ENCODE data around the gene NAGK. TPM values are rescaled to one million over a fixed set of nuclear protein-coding genes. Genes with fewer than 3 reads are reported as not detected.

The NAGK gene
- total RNA-seq, 3 donors from 2014 or later (not counting 1 experiment from before 2014, with no cell fraction given): 67.3 to 93.6 (median 74.9) TPM

GRCh38 chr2:71060211-71060610 lies 8.2 kb upstream of the NAGK start:
- ATAC-seq: no peak
- WGBS (ENCODE audit: insufficient coverage): 88% methylated on average over 2 of the region's 2 CpGs

GRCh38 chr2:71060871-71061270 lies 7.6 kb upstream of the NAGK start:
- H3K27me3 Mint-ChIP-seq (ENCODE audit: low read depth in 2 of 2): peaks cover 12 to 25% of the 10 kb centered on the region in 2 donors
- no peaks in the 10 kb centered on the region for H3K27me3 ChIP-seq (ENCODE audit: control insufficient read depth, insufficient read depth, low read length)
- 90% methylated on average over 3 of the region's 3 CpGs for WGBS (ENCODE audit: insufficient coverage)
- no peaks in the 10 kb centered on the region for H3K4me1 Mint-ChIP-seq
- H3K9me3 ChIP-seq (ENCODE audit: control insufficient read depth, insufficient read depth, low read length): no peaks in the 10 kb centered on the region
- H3K4me3 ChIP-seq (ENCODE audit: low read length): no peak overlapping the region
- no peaks in the 10 kb centered on the region for H3K9me3 Mint-ChIP-seq
- no peak overlapping the region for H3K27ac ChIP-seq (ENCODE audit: low read length)
- intact Hi-C loops (cut with micrococcal nuclease): no loop called here
- DNase-seq: no peak
- no peaks in the 10 kb centered on the region for H3K36me3 ChIP-seq (ENCODE audit: control insufficient read depth, insufficient read depth, low read length)
- H3K27ac Mint-ChIP-seq: no peak overlapping the region
- H3K4me1 ChIP-seq (ENCODE audit: control insufficient read depth, insufficient read depth, low read length): no peaks in the 10 kb centered on the region
- ATAC-seq: no peak
- H3K4me3 Mint-ChIP-seq: no peak overlapping the region
- TF ChIP-seq, protein P1, sequence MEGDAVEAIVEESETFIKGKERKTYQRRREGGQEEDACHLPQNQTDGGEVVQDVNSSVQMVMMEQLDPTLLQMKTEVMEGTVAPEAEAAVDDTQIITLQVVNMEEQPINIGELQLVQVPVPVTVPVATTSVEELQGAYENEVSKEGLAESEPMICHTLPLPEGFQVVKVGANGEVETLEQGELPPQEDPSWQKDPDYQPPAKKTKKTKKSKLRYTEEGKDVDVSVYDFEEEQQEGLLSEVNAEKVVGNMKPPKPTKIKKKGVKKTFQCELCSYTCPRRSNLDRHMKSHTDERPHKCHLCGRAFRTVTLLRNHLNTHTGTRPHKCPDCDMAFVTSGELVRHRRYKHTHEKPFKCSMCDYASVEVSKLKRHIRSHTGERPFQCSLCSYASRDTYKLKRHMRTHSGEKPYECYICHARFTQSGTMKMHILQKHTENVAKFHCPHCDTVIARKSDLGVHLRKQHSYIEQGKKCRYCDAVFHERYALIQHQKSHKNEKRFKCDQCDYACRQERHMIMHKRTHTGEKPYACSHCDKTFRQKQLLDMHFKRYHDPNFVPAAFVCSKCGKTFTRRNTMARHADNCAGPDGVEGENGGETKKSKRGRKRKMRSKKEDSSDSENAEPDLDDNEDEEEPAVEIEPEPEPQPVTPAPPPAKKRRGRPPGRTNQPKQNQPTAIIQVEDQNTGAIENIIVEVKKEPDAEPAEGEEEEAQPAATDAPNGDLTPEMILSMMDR (IDR thresholded peaks at IDR 0.05): no peak
- H3K36me3 Mint-ChIP-seq: no peaks in the 10 kb centered on the region

More at GRCh38 chr2:71060211-71060610, 8.2 kb upstream of the NAGK start:
- H3K4me1 ChIP-seq (ENCODE audit: control insufficient read depth, insufficient read depth, low read length): no peaks in the 10 kb centered on the region
- H3K4me3 Mint-ChIP-seq: no peak overlapping the region
- H3K27me3 Mint-ChIP-seq (ENCODE audit: low read depth in 2 of 2): peaks cover 12 to 25% of the 10 kb centered on the region in 2 donors
- no peak for DNase-seq
- no peaks in the 10 kb centered on the region for H3K4me1 Mint-ChIP-seq
- H3K27ac Mint-ChIP-seq: no peak overlapping the region
- no peak overlapping the region for H3K27ac ChIP-seq (ENCODE audit: low read length)
- no peaks in the 10 kb centered on the region for H3K9me3 ChIP-seq (ENCODE audit: control insufficient read depth, insufficient read depth, low read length)
- TF ChIP-seq, protein P1 (IDR thresholded peaks at IDR 0.05): no peak
- H3K36me3 ChIP-seq (ENCODE audit: control insufficient read depth, insufficient read depth, low read length): no peaks in the 10 kb centered on the region
- no peak overlapping the region for H3K4me3 ChIP-seq (ENCODE audit: low read length)
- no peaks in the 10 kb centered on the region for H3K36me3 Mint-ChIP-seq
- intact Hi-C loops (cut with micrococcal nuclease): no loop called here
- no peaks in the 10 kb centered on the region for H3K27me3 ChIP-seq (ENCODE audit: control insufficient read depth, insufficient read depth, low read length)
- no peaks in the 10 kb centered on the region for H3K9me3 Mint-ChIP-seq

DNA sequence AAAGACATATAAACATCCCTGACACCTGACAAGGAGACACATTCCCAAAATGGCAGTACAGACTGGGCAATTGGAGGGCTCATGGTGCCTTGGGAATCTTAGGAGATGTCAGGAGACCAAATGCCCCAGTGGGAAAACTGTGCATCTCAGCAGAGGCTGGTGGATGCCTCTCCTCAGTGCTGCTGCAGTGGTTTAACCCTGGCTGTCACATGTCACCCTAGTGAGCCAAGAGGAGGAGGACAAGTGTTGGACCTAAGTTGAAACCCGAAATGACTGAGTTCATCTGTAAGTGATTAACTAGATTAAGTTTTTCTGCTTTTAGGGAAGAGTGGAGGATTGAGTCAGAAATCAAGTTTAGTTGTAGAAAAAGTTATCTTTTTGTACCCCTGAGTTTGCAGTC lies 5.2 kb upstream of the NAGK start:
- Mint-ChIP-seq H3K4me1 (peaks cover 13 to 14% of the 10 kb centered on the region in 2 donors), H3K9me3 (no peaks in the 10 kb centered on the region), H3K4me3 (no peak overlapping the region), H3K36me3 (no peaks in the 10 kb centered on the region), H3K27me3 (ENCODE audit: low read depth in 2 of 2) (peaks cover 12 to 25% of the 10 kb centered on the region in 2 donors), H3K27ac (no peak overlapping the region)
- H3K27me3 ChIP-seq (ENCODE audit: control insufficient read depth, insufficient read depth, low read length): no peaks in the 10 kb centered on the region
- no peak overlapping the region for H3K27ac ChIP-seq (ENCODE audit: low read length)
- WGBS (ENCODE audit: insufficient coverage): 83% methylated on average over 1 of the region's 1 CpG
- intact Hi-C loops (cut with micrococcal nuclease): no loop called here
- peaks cover 6% of the 10 kb centered on the region for H3K4me1 ChIP-seq (ENCODE audit: control insufficient read depth, insufficient read depth, low read length)
- TF ChIP-seq, protein P1 (IDR thresholded peaks at IDR 0.05): no peak
- H3K9me3 ChIP-seq (ENCODE audit: control insufficient read depth, insufficient read depth, low read length): no peaks in the 10 kb centered on the region
- no peak for ATAC-seq
- no peak overlapping the region for H3K4me3 ChIP-seq (ENCODE audit: low read length)
- no peak for DNase-seq
- no peaks in the 10 kb centered on the region for H3K36me3 ChIP-seq (ENCODE audit: control insufficient read depth, insufficient read depth, low read length)

- Histone ChIP-seq H3K36me3 (ENCODE audit: control insufficient read depth, insufficient read depth, low read length) (no peaks in the 10 kb centered on the region), H3K4me3 (ENCODE audit: low read length) (no peak overlapping the region), H3K27ac (ENCODE audit: low read length) (peak overlapping the region; percentile 59), H3K27me3 (ENCODE audit: control insufficient read depth, insufficient read depth, low read length) (no peaks in the 10 kb centered on the region), H3K4me1 (ENCODE audit: control insufficient read depth, insufficient read depth, low read length) (peaks cover 11% of the 10 kb centered on the region), H3K9me3 (ENCODE audit: control insufficient read depth, insufficient read depth, low read length) (no peaks in the 10 kb centered on the region)
- H3K27me3 Mint-ChIP-seq (ENCODE audit: low read depth in 2 of 2): peaks cover 12 to 22% of the 10 kb centered on the region in 2 donors
- no peaks in the 10 kb centered on the region for H3K36me3 Mint-ChIP-seq
- TF ChIP-seq, protein P1 (IDR thresholded peaks at IDR 0.05): no peak
- no peak for ATAC-seq
- WGBS (ENCODE audit: insufficient coverage): 58% methylated on average over 9 of the region's 9 CpGs
- H3K4me3 Mint-ChIP-seq: no peak overlapping the region
- peak overlapping the region in 1 of 2 donors; percentile 17 for H3K27ac Mint-ChIP-seq
- no peak for DNase-seq
- H3K9me3 Mint-ChIP-seq: no peaks in the 10 kb centered on the region
- intact Hi-C loops (cut with micrococcal nuclease): no loop called here
- H3K4me1 Mint-ChIP-seq: peaks cover 22 to 23% of the 10 kb centered on the region in 2 donors
Observed at GRCh38 chr2:71064110-71064611, 4.3 kb upstream of the NAGK start.

All from natural killer cell (primary cell).